Measurements from ENCODE around the gene ABHD16B.

ABHD16B gene

DNA sequence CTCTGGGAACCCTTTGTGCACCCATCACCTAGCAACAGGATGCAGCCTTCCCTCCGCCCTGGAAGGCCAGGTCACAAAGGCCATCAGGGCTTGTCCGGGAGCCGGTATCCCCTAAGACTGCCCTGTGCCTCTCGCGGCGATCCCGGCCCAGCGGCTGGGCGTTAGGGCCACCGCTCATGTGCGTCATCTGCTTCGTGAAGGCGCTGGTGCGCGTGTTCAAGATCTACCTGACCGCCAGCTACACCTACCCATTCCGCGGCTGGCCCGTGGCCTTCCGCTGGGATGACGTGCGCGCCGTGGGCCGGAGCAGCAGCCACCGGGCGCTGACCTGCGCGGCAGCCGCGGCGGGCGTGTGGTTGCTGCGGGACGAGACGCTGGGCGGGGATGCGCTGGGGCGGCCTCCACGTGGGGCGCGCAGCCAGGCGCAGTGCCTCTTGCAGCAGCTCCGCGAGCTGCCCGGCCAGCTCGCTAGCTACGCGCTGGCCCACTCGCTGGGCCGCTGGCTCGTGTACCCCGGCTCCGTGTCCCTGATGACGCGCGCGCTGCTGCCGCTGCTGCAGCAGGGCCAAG is at the start of gene ABHD16B:
Gene ABHD16B, plus strand, starts transcription at position 134 of the 570 bp plus-strand sequence. Its CDS starts 43 bp downstream, at position 177.
- peak within 1 kb of the TSS; percentile 20 for H3K4me3 Mint-ChIP-seq
- peaks cover 67% of the 10 kb centered on the region for H3K4me1 Mint-ChIP-seq

GRCh38 chr20:63814891-63815614 is 46.2 kb upstream of the ABHD16B start:
- ATAC-seq: no peak
- Mint-ChIP-seq H3K36me3 (no peaks in the 10 kb centered on the region), H3K4me3 (no peak overlapping the region), H3K9me3 (no peaks in the 10 kb centered on the region), H3K27ac (no peak overlapping the region), H3K27me3 (peaks cover 14% of the 10 kb centered on the region), H3K4me1 (no peaks in the 10 kb centered on the region)

More for the DNA sequence above, at the start of gene ABHD16B:
- ATAC-seq: no peak
- peaks cover 6% of the 10 kb centered on the region for H3K27me3 Mint-ChIP-seq
- peak within 1 kb of the TSS; percentile 60 for H3K27ac Mint-ChIP-seq
- H3K36me3 Mint-ChIP-seq: peaks cover 18% of the 10 kb centered on the region
- no peaks in the 10 kb centered on the region for H3K9me3 Mint-ChIP-seq

- Mint-ChIP-seq H3K36me3 (no peaks in the 10 kb centered on the region), H3K4me1 (no peaks in the 10 kb centered on the region), H3K27me3 (peaks cover 14% of the 10 kb centered on the region), H3K27ac (no peak overlapping the region), H3K4me3 (no peak overlapping the region), H3K9me3 (no peaks in the 10 kb centered on the region)
- no peak for ATAC-seq
These were observed 45.6 kb upstream of the ABHD16B start for GRCh38 chr20:63815615-63816253.

- Mint-ChIP-seq H3K27me3 (peaks cover 39% of the 10 kb centered on the region), H3K9me3 (no peaks in the 10 kb centered on the region), H3K36me3 (no peaks in the 10 kb centered on the region), H3K27ac (no peak overlapping the region), H3K4me3 (peak overlapping the region; percentile 21), H3K4me1 (no peaks in the 10 kb centered on the region)
- ATAC-seq: peak; percentile 34
These were observed 41.9 kb upstream of the ABHD16B start for GRCh38 chr20:63819224-63819921.

DNA sequence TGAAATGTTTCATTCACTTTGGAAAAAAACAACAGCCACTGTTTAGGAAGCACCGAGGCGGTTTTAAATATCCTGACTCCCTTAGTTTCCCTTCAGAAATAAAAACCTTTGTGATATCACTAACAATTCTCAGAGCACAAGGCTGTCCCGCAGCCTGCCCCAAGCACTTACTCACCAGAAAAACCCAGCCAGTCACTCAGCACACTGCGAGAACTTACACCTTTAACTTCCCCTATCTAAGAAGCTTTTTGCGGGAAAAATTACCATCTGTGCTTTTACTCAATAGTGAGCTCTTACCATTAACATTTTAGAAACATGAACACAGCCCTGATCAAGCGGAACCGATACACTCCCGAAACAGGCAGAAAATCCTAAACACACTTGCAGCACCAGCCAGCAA is 39.5 kb upstream of the ABHD16B start:
- ATAC-seq: no peak
- no peaks in the 10 kb centered on the region for H3K4me1 Mint-ChIP-seq
- H3K27ac Mint-ChIP-seq: no peak overlapping the region
- no peaks in the 10 kb centered on the region for H3K9me3 Mint-ChIP-seq
- no peaks in the 10 kb centered on the region for H3K36me3 Mint-ChIP-seq
- no peak overlapping the region for H3K4me3 Mint-ChIP-seq
- H3K27me3 Mint-ChIP-seq: peaks cover 57% of the 10 kb centered on the region

- no peaks in the 10 kb centered on the region for H3K9me3 Mint-ChIP-seq
- ATAC-seq: no peak
- H3K27me3 Mint-ChIP-seq: peaks cover 57% of the 10 kb centered on the region
- H3K4me3 Mint-ChIP-seq: no peak overlapping the region
- no peaks in the 10 kb centered on the region for H3K4me1 Mint-ChIP-seq
- no peak overlapping the region for H3K27ac Mint-ChIP-seq
- no peaks in the 10 kb centered on the region for H3K36me3 Mint-ChIP-seq
These were observed 39.0 kb upstream of the ABHD16B start for GRCh38 chr20:63822276-63822696.

GRCh38 chr20:63823691-63824311 is 37.5 kb upstream of the ABHD16B start:
- Mint-ChIP-seq H3K27me3 (peaks cover 67% of the 10 kb centered on the region), H3K36me3 (no peaks in the 10 kb centered on the region), H3K27ac (no peak overlapping the region), H3K9me3 (no peaks in the 10 kb centered on the region), H3K4me1 (no peaks in the 10 kb centered on the region), H3K4me3 (no peak overlapping the region)
- no peak for ATAC-seq

- Mint-ChIP-seq H3K36me3 (no peaks in the 10 kb centered on the region), H3K27ac (no peak overlapping the region), H3K27me3 (peaks cover 83% of the 10 kb centered on the region), H3K4me1 (peaks cover 13% of the 10 kb centered on the region), H3K9me3 (no peaks in the 10 kb centered on the region), H3K4me3 (no peak overlapping the region)
- ATAC-seq: no peak
These were observed 35.8 kb upstream of the ABHD16B start for GRCh38 chr20:63825331-63826118.

DNA sequence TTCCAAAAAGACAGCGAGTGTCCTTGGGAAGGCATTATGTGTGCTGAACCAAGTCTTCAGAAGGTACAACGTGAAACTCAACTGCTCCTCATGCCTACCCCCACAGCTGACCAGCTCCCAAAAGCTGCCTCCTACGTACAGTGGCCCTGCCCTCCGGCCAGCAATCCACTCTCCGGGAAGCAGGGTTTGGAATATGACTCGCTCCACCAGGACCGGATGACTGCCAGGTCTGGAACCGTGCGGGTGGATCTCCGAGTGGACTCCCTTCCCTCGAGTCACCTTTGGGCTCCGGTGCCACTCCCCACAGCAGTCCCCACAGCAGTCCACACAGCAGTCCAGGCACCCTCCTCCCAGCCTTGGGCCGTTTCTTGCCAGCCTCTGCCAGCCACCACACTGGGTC is 34.5 kb upstream of the ABHD16B start:
- H3K36me3 Mint-ChIP-seq: no peaks in the 10 kb centered on the region
- H3K9me3 Mint-ChIP-seq: no peaks in the 10 kb centered on the region
- peaks cover 13% of the 10 kb centered on the region for H3K4me1 Mint-ChIP-seq
- no peak overlapping the region for H3K4me3 Mint-ChIP-seq
- H3K27ac Mint-ChIP-seq: no peak overlapping the region
- no peak for ATAC-seq
- H3K27me3 Mint-ChIP-seq: peaks cover 80% of the 10 kb centered on the region

DNA sequence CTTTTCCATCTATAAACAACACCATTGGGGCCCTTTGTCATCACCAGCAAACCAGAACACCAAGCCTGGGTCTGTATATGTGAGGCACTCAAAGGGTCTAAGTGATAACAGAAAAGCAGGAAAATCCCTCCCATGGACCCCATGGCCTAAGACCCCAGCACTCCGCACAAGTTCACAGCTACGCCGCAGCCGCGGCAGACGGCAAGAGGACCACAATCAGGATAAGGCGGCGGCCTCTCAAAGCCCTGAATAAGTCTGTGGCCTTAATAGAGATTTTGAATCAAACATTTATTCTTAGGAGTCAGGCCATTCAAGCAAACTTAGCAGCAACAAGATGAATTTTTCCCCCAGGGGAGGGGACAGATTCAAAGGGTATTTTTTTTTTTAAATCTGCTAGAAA is 33.2 kb upstream of the ABHD16B start:
- Mint-ChIP-seq H3K27ac (no peak overlapping the region), H3K4me1 (peaks cover 13% of the 10 kb centered on the region), H3K9me3 (no peaks in the 10 kb centered on the region), H3K27me3 (peaks cover 76% of the 10 kb centered on the region), H3K4me3 (no peak overlapping the region), H3K36me3 (no peaks in the 10 kb centered on the region)
- ATAC-seq: no peak

DNA sequence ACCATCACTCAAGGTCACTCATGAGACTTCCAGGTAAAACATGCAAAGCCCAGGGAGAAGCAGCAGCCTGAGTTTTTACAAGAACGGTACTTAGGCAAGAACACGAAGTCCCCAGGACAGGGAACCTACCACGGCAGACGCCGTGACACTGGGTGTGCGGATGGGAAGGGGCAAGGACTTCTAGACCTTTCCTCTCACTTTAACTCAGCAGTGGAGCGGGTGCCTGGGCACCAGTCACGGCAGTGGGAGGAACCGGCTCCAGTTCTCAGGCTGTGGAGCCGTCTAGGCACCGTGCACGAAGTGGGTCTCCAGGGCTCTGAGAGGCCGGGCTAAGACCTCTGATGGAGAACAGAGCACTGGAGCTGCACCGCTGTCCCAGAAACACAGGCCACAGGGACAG is 32.8 kb upstream of the ABHD16B start:
- Mint-ChIP-seq H3K36me3 (no peaks in the 10 kb centered on the region), H3K4me3 (no peak overlapping the region), H3K4me1 (peaks cover 13% of the 10 kb centered on the region), H3K27ac (no peak overlapping the region), H3K27me3 (peaks cover 79% of the 10 kb centered on the region), H3K9me3 (no peaks in the 10 kb centered on the region)
- ATAC-seq: no peak

- H3K4me3 Mint-ChIP-seq: no peak overlapping the region
- H3K36me3 Mint-ChIP-seq: no peaks in the 10 kb centered on the region
- H3K9me3 Mint-ChIP-seq: no peaks in the 10 kb centered on the region
- ATAC-seq: no peak
- peaks cover 79% of the 10 kb centered on the region for H3K27me3 Mint-ChIP-seq
- no peak overlapping the region for H3K27ac Mint-ChIP-seq
- H3K4me1 Mint-ChIP-seq: peaks cover 13% of the 10 kb centered on the region
These were observed 32.3 kb upstream of the ABHD16B start for GRCh38 chr20:63828951-63829350.

- H3K4me3 Mint-ChIP-seq: peak overlapping the region; percentile 83
- no peaks in the 10 kb centered on the region for H3K9me3 Mint-ChIP-seq
- ATAC-seq: no peak
- peaks cover 13% of the 10 kb centered on the region for H3K4me1 Mint-ChIP-seq
- peaks cover 79% of the 10 kb centered on the region for H3K27me3 Mint-ChIP-seq
- peak overlapping the region; percentile 17 for H3K27ac Mint-ChIP-seq
- no peaks in the 10 kb centered on the region for H3K36me3 Mint-ChIP-seq
These were observed 31.7 kb upstream of the ABHD16B start for GRCh38 chr20:63829603-63829944.

DNA sequence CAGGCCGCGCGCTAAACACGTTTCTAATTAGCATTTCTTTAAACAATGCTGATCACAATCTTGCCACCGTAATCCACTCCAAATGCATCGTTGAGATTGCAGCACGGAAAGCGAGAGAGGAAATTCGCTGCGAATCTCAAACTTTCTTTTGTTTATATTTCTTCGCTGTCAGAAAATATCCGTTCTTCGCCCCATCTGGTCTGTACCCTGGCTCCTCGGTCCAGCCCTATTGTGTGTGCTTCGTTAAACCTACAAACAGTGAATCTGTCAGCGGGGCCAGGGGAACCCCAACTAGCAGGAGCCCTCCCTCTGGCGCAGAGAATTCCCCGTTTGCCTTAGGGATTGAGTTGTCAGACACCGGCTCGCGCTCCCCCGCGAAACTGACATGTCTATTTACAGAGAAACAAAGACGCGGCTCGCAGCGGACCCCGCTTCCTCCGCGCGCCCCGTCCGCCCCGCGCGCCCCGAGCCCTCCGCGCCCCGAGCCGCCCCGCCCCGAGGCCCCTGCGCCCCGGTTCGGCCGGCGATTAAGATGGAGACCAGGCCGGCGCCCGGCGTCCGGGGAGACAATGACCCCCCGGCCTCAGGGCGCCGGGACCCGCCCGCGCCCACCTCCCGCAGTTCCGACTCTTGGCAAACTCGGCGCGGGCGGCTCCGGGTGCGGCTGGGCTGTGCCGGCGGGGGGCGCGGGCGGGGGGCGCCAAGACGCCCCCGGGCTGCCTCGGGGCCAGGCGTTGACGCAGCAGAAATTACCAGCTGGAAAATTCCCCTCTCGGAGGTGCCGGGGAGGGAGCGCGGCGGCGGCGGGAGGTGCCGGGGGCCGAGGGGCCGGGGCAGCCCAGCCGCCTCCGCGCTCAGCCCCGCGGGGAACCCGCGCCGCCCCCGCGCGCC is 31.1 kb upstream of the ABHD16B start:
- Mint-ChIP-seq H3K27me3 (peaks cover 74% of the 10 kb centered on the region), H3K27ac (peak overlapping the region; percentile 17), H3K9me3 (no peaks in the 10 kb centered on the region), H3K36me3 (no peaks in the 10 kb centered on the region), H3K4me3 (peak overlapping the region; percentile 83), H3K4me1 (peaks cover 13% of the 10 kb centered on the region)
- ATAC-seq: peak; percentile 9
